RWPE1 (cell line): ENCODE results near the gene RTN4.
A peak's percentile ranks its signal among the peaks of the same experiment; 100 is the strongest.

Source experiments
- CTCF ChIA-PET: fragments of 350-600 bp; sonication (Branson Sonifier 250); formaldehyde crosslinking; extraction: SDS; loops from one replicate; lab custom pipeline; 2021; lab: Yijun Ruan, JAX
- POLR2A ChIA-PET: fragments of 400-600 bp; formaldehyde crosslinking; extraction: SDS; loops from one replicate; lab custom pipeline; 2020; ENCODE audit warnings: antibody characterized with exemption; ENCODE audit not compliant: low non-redundant PET; lab: Yijun Ruan, JAX
- DNase-seq: peaks from one replicate; pipeline ENCODE4 v3.0.0; 2012; ENCODE audit warnings: low spot score
- H3K27ac ChIP-seq: fragments of 450-650 bp; 2 replicates; pipeline ENCODE4 v1.5.1; 2017
- TF ChIP-seq, protein P1 (sequence below): fragments of 450-650 bp; conservative IDR thresholded peaks from 2 replicates; pipeline ENCODE4 v1.5.1; 2017; ENCODE audit warnings: low read depth, mild to moderate bottlenecking

The RTN4 gene

DNA sequence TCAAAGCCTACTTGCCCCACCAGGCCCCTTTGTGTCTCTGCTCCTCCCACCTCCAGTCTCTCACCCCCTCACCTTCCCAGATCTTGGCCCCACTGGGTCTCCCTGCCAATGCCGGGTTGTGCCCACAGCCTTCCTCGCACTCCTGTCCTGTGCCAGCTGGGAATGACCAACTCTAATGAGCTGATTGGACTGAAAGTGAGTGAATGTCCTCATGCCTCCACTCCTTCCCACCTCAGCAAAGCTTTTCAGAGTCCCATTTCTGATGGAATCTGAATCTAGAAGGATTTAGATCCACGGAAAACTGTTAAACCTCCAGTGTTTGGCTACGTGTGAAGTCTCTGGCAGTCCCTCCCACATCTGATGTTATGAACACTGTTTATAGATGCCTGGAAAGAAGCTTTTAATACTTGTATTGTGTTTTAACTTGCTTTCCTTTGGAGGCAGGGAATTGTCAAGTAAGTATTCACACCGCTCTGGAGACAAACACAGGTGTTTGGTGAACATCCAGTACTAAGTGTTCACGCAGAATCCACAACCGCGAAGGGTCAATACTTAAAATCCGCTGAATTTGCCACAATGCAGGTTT, 103.9 kb downstream of the RTN4 start:
- DNase-seq: no peak
- POLR2A ChIA-PET: no interaction called here
- TF ChIP-seq, protein P1, sequence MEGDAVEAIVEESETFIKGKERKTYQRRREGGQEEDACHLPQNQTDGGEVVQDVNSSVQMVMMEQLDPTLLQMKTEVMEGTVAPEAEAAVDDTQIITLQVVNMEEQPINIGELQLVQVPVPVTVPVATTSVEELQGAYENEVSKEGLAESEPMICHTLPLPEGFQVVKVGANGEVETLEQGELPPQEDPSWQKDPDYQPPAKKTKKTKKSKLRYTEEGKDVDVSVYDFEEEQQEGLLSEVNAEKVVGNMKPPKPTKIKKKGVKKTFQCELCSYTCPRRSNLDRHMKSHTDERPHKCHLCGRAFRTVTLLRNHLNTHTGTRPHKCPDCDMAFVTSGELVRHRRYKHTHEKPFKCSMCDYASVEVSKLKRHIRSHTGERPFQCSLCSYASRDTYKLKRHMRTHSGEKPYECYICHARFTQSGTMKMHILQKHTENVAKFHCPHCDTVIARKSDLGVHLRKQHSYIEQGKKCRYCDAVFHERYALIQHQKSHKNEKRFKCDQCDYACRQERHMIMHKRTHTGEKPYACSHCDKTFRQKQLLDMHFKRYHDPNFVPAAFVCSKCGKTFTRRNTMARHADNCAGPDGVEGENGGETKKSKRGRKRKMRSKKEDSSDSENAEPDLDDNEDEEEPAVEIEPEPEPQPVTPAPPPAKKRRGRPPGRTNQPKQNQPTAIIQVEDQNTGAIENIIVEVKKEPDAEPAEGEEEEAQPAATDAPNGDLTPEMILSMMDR: no peak
- CTCF ChIA-PET: interaction anchor here (0.7 kb wide), 1 partner anchor 44 kb away, joined by 4 read pairs; no protein-coding TSS in a partner anchor
- H3K27ac ChIP-seq: peak overlapping the region; percentile 68

DNA sequence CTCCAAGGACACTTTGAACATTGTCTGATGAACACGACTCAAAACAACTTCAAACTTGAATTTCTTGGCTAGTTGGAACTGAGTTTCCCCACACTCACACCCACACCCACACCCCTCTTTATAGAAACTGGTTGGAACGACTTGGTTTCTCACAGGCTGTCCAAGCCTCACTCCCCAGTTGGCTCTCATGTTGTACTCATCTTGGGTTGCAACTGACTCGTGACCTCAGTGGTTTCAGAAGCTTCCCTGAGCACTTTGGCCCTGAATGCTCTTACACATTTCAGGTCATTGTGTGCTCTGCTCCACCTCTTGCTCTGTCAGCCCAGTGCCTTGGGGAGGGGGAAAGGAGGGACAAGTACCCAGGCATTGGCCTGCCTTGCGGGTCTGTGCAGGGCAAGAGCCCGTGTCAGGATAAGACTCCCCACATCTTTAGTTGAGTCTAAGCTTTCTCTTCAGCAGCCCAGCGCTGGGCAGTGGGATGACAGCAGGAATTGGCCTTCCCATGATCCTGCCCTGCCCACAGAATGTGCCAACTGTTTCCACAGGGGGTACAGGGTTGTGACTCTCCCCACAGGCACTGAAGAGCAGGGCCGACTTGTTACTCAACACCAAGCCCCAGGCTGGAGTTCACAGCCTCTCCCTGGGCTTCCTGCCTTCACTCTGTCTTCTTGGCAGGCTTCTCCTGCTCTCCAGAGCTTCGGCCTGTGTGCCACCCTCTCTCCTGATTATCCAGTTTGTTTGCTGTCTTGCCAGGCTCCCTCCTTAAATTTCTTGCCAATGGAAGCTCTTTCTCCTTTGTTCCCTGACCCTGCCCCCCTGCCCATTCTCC, 104.6 kb downstream of the RTN4 start:
- ChIA-PET CTCF (interaction anchor here (0.7 kb wide), 1 partner anchor 45 kb away, joined by 4 read pairs; no protein-coding TSS in a partner anchor), POLR2A (no interaction called here)
- no peak for DNase-seq

DNA sequence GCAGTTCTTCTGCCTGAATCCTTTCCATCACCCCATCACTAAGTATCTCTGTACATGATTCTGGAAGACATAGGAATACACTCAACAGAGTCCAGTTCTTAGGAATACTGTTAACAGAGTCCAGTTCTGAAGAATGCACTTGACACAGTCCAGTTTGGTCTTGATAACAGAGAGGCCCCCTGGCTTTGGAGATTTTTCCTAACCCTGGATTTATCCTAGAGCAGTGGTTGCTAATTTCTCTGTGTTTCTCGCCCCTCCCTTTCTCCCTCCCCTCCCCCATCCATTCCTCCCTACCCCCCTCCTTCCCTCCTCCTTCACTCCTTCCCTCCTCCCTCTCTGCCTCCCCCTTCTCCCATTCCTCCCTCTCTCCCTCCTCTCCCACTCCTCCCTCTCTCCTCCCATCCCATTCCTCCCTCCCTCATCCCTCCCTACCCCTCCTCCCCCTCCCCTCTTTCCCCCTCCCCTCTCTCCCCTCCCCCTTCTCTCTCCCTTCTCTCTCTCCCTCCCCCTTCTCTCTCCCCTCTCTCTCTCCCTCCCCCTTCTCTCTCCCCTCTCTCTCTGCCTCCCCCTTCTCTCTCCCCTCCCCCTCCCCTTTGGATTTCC, 105.4 kb downstream of the RTN4 start:
- POLR2A ChIA-PET: no interaction called here
- CTCF ChIA-PET: no interaction called here

More for the DNA sequence above, 104.6 kb downstream of the RTN4 start:
- TF ChIP-seq, protein P1: no peak
- peak overlapping the region; percentile 68 for H3K27ac ChIP-seq

GRCh38 chr2:54942373-54942772, 107.9 kb downstream of the RTN4 start:
- no peak overlapping the region for H3K27ac ChIP-seq
- TF ChIP-seq, protein P1: no peak
- DNase-seq: no peak
- CTCF ChIA-PET: no interaction called here
- POLR2A ChIA-PET: no interaction called here

More for the DNA sequence above, 105.4 kb downstream of the RTN4 start:
- TF ChIP-seq, protein P1: no peak
- DNase-seq: no peak
- H3K27ac ChIP-seq: no peak overlapping the region

GRCh38 chr2:54941248-54941984, 108.8 kb downstream of the RTN4 start:
- ChIA-PET POLR2A (no interaction called here), CTCF (interaction anchor here (0.5 kb wide), 1 partner anchor 264 kb away, joined by 3 read pairs; no protein-coding TSS in a partner anchor)
- DNase-seq: no peak
- TF ChIP-seq, protein P1: no peak
- H3K27ac ChIP-seq: no peak overlapping the region

GRCh38 chr2:54940723-54941122, 109.5 kb downstream of the RTN4 start:
- CTCF ChIA-PET: no interaction called here
- no peak for DNase-seq
- no peak overlapping the region for H3K27ac ChIP-seq
- POLR2A ChIA-PET: no interaction called here
- TF ChIP-seq, protein P1: no peak
